H9 (cell line): ENCODE data around the gene SSR3. TPM values are rescaled to one million over a fixed set of nuclear protein-coding genes. Genes with fewer than 3 reads are reported as not detected.

Source experiments
- DNase-seq: peaks from one replicate; pipeline ENCODE4 v3.0.0-alpha.2; 2017
- H2AFZ ChIP-seq: one replicate; pipeline ENCODE4 v1.6.1; 2013; ENCODE audit warnings: mild to moderate bottlenecking, low read length, control low read depth, moderate library complexity
- H2AK5ac ChIP-seq: 2 replicates; pipeline ENCODE4 v1.6.1; 2013; ENCODE audit warnings: low read length, control low read depth, mixed read lengths; ENCODE audit not compliant: insufficient read length
- H2BK120ac ChIP-seq: one replicate; pipeline ENCODE4 v1.6.1; 2013; ENCODE audit warnings: low read depth, mild to moderate bottlenecking, low read length, control low read depth, inconsistent platforms; ENCODE audit not compliant: poor library complexity, severe bottlenecking
- H2BK12ac ChIP-seq: 2 replicates; pipeline ENCODE4 v1.6.1; 2013; ENCODE audit warnings: low read length, control low read depth, mixed read lengths, low read depth; ENCODE audit not compliant: insufficient read length
- H2BK15ac ChIP-seq: 2 replicates; pipeline ENCODE4 v1.6.1; 2013; ENCODE audit warnings: low read depth, low read length, control low read depth
- H2BK20ac ChIP-seq: one replicate; pipeline ENCODE4 v1.6.1; 2013; ENCODE audit warnings: low read depth, mild to moderate bottlenecking, low read length, control low read depth, inconsistent platforms; ENCODE audit not compliant: poor library complexity, severe bottlenecking
- H2BK5ac ChIP-seq: 2 replicates; pipeline ENCODE4 v1.6.1; 2013; ENCODE audit warnings: low read length, control low read depth, mixed read lengths; ENCODE audit not compliant: insufficient read length
- H3K14ac ChIP-seq: 2 replicates; pipeline ENCODE4 v1.6.1; 2013; ENCODE audit warnings: low read length, control low read depth; ENCODE audit not compliant: insufficient read depth
- H3K18ac ChIP-seq: 2 replicates; pipeline ENCODE4 v1.6.1; 2013; ENCODE audit warnings: low read depth, mild to moderate bottlenecking, mixed read lengths, low read length, control low read depth; ENCODE audit not compliant: insufficient read length
- H3K23ac ChIP-seq: 2 replicates; pipeline ENCODE4 v1.6.1; 2013; ENCODE audit warnings: low read length, control low read depth, mixed read lengths, low read depth; ENCODE audit not compliant: insufficient read length
- H3K23me2 ChIP-seq: 2 replicates; pipeline ENCODE4 v1.6.1; 2013; ENCODE audit warnings: low read depth, mild to moderate bottlenecking, mixed read lengths, low read length, control low read depth; ENCODE audit not compliant: insufficient read length, poor library complexity, severe bottlenecking
- H3K27ac ChIP-seq: 2 replicates; pipeline ENCODE4 v1.5.1; 2013; ENCODE audit warnings: low read length, control low read depth, mixed read lengths, low read depth; ENCODE audit not compliant: insufficient read length
- H3K27me3 ChIP-seq: 2 replicates; pipeline ENCODE4 v1.6.1; 2013; ENCODE audit warnings: low read length, control low read depth, inconsistent platforms; ENCODE audit not compliant: insufficient read depth
- H3K4ac ChIP-seq: 2 replicates; pipeline ENCODE4 v1.6.1; 2013; ENCODE audit warnings: low read depth, mild to moderate bottlenecking, control low read depth, inconsistent platforms, low read length, moderate library complexity
- H3K4me1 ChIP-seq: 2 replicates; pipeline ENCODE4 v1.6.1; 2013; ENCODE audit warnings: low read length, control low read depth, inconsistent platforms; ENCODE audit not compliant: insufficient read depth
- H3K4me2 ChIP-seq: 2 replicates; pipeline ENCODE4 v1.6.1; 2013; ENCODE audit warnings: low read length, control low read depth, mixed read lengths; ENCODE audit not compliant: insufficient read length, insufficient read depth
- H3K56ac ChIP-seq: 2 replicates; pipeline ENCODE4 v1.6.1; 2013; ENCODE audit warnings: low read depth, mild to moderate bottlenecking, mixed read lengths, low read length, control low read depth; ENCODE audit not compliant: insufficient read length
- H3K79me1 ChIP-seq: 2 replicates; pipeline ENCODE4 v1.6.1; 2013; ENCODE audit warnings: low read depth, mild to moderate bottlenecking, moderate library complexity, low read length, control low read depth, inconsistent platforms; ENCODE audit not compliant: insufficient read depth, poor library complexity, severe bottlenecking
- H3K79me2 ChIP-seq: 2 replicates; pipeline ENCODE4 v1.6.1; 2013; ENCODE audit warnings: low read length, control low read depth, inconsistent platforms; ENCODE audit not compliant: insufficient read depth
- H3K9ac ChIP-seq: 2 replicates; pipeline ENCODE4 v1.6.1; 2013; ENCODE audit warnings: low read length, control low read depth, mixed read lengths; ENCODE audit not compliant: insufficient read length; ENCODE audit errors: extremely low read depth
- H3K9me3 ChIP-seq: one replicate; pipeline ENCODE4 v1.6.1; 2013; ENCODE audit warnings: low read depth, low read length, inconsistent platforms; ENCODE audit not compliant: control insufficient read depth
- H3T11ph ChIP-seq: one replicate; pipeline ENCODE4 v1.6.1; 2013; ENCODE audit warnings: mild to moderate bottlenecking, low read length, control low read depth, inconsistent platforms
- H4K20me1 ChIP-seq: one replicate; pipeline ENCODE4 v1.6.1; 2013; ENCODE audit not compliant: control insufficient read depth, insufficient read length, insufficient read depth
- H4K5ac ChIP-seq: 2 replicates; pipeline ENCODE4 v1.6.1; 2013; ENCODE audit warnings: low read depth, mild to moderate bottlenecking, mixed read lengths, low read length, control low read depth; ENCODE audit not compliant: insufficient read length
- H4K8ac ChIP-seq: replicated peaks from 2 replicates; pipeline ENCODE4 v1.6.1; 2013; ENCODE audit warnings: low read length, control low read depth, mixed read lengths, low read depth; ENCODE audit not compliant: insufficient read length
- H4K91ac ChIP-seq: 2 replicates; pipeline ENCODE4 v1.6.1; 2013; ENCODE audit warnings: low read depth, mild to moderate bottlenecking, moderate library complexity, mixed read lengths, low read length, control low read depth; ENCODE audit not compliant: insufficient read length
- H3K27ac Mint-ChIP-seq, 3 experiments: 2 replicates in 2 of 3; 3 replicates in 1 of 3; pipeline ENCODE4 v1.8.0; 2020 to 2021; ENCODE audit warnings: mixed read lengths in 3 of 3, mild to moderate bottlenecking in 1 of 3, moderate library complexity in 1 of 3
- H3K27me3 Mint-ChIP-seq: 2 replicates; pipeline ENCODE4 v1.8.0; 2021; ENCODE audit warnings: low read depth, mild to moderate bottlenecking, moderate library complexity, mixed read lengths
- H3K36me3 Mint-ChIP-seq, 3 experiments: 2 replicates in 2 of 3; 3 replicates in 1 of 3; pipeline ENCODE4 v1.8.0; 2020 to 2021; ENCODE audit warnings: low read depth in 3 of 3, mixed read lengths in 3 of 3; ENCODE audit not compliant: insufficient read depth in 1 of 3
- H3K4me1 Mint-ChIP-seq, 2 experiments: 2 replicates each; pipeline ENCODE4 v1.8.0; 2020; ENCODE audit warnings: mixed read lengths in 2 of 2
- H3K4me3 Mint-ChIP-seq, 2 experiments: 2 replicates in 1 of 2; 3 replicates in 1 of 2; pipeline ENCODE4 v1.8.0; 2020 to 2021; ENCODE audit warnings: mild to moderate bottlenecking in 2 of 2, mixed read lengths in 2 of 2, moderate library complexity in 1 of 2
- H3K9me3 Mint-ChIP-seq, 2 experiments: 2 replicates in 1 of 2; 3 replicates in 1 of 2; pipeline ENCODE4 v1.8.0; 2020; ENCODE audit warnings: mild to moderate bottlenecking in 2 of 2, mixed read lengths in 2 of 2, moderate library complexity in 1 of 2
- WGBS: extraction: QIAGEN DNeasy Blood & Tissue Kit; methylation state at CpG from one replicate; pipeline ENCODE4 v1.1.7; 2013; ENCODE audit warnings: missing lambda C conversion rate, low lambda C conversion rate, mixed read lengths; ENCODE audit not compliant: insufficient read length; ENCODE audit errors: extremely low coverage; 5-methylcytosine and 5-hydroxymethylcytosine counted together
- total RNA-seq: library from RNA; stranded (reverse); gene quantifications from 2 replicates; pipeline ENCODE4 v1.2.1, GENCODE V29; 2021
- TF ChIP-seq, protein P1 (sequence below): fragments of 200-600 bp; sonication (generic); conservative IDR thresholded peaks from 3 replicates; pipeline ENCODE4 v1.8.0; 2021; ENCODE audit warnings: antibody characterized with exemption, mild to moderate bottlenecking

Gene SSR3
- total RNA-seq, 1 experiment from 2014 or later, result 177 TPM

DNA sequence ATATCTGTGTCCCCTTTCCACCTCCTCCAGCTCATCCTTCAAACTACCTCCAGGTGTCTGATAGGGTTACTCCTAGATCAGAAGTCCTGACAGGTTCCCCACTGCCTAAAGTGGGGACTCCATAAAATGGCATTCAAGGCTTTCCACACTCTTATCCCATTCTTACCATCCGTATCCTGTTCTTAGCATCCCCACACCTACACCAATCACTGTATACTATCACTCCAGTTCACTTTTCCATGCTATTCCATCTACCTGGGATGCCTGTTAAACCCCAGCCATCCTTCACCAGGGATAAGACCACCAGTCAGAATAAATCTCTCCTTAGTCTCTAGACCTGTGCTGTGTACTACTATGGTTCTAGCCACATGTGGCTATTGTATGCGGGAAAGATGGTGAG lies 19.1 kb downstream of the SSR3 start:
- no peaks in the 10 kb centered on the region for H3K27me3 Mint-ChIP-seq
- peaks cover 20 to 25% of the 10 kb centered on the region in 2 experiments for H3K4me1 Mint-ChIP-seq
- H3K27ac Mint-ChIP-seq, result peak overlapping the region in 2 of 3 experiments; percentile 14 to 83; a peak in 3 of 7 replicates
- Histone ChIP-seq H2BK120ac (no peak overlapping the region), H2BK20ac (no peak overlapping the region), H3K14ac (no peak overlapping the region), H4K8ac (no peak overlapping the region), H3K4ac (no peak overlapping the region), H3K9ac (no peak overlapping the region), H3K79me2 (no peaks in the 10 kb centered on the region), H3K9me3 (no peaks in the 10 kb centered on the region), H2BK12ac (no peak overlapping the region), H4K5ac (no peak overlapping the region), H3K27ac (no peak overlapping the region), H4K20me1 (no peaks in the 10 kb centered on the region), H3K56ac (no peak overlapping the region), H4K91ac (no peak overlapping the region), H3K23ac (no peak overlapping the region), H2BK5ac (no peak overlapping the region), H3K4me1 (peaks cover 5% of the 10 kb centered on the region; the same call in 1 of the 2 replicates), H3K4me2 (no peak overlapping the region), H2AFZ (no peak overlapping the region), H2AK5ac (no peak overlapping the region), H3K27me3 (no peaks in the 10 kb centered on the region), H2BK15ac (no peak overlapping the region), H3T11ph (no peak overlapping the region), H3K23me2 (no peaks in the 10 kb centered on the region), H3K79me1 (no peaks in the 10 kb centered on the region), H3K18ac (no peak overlapping the region)
- DNase-seq, result no peak
- WGBS, result no CpG with 5 or more reads among the region's 2 CpGs
- H3K36me3 Mint-ChIP-seq, result peaks cover 2 to 14% (median 8%) of the 10 kb centered on the region in 3 experiments; a peak in 5 of 7 replicates
- no peaks in the 10 kb centered on the region for H3K9me3 Mint-ChIP-seq
- no peak overlapping the region for H3K4me3 Mint-ChIP-seq
- TF ChIP-seq, protein P1, sequence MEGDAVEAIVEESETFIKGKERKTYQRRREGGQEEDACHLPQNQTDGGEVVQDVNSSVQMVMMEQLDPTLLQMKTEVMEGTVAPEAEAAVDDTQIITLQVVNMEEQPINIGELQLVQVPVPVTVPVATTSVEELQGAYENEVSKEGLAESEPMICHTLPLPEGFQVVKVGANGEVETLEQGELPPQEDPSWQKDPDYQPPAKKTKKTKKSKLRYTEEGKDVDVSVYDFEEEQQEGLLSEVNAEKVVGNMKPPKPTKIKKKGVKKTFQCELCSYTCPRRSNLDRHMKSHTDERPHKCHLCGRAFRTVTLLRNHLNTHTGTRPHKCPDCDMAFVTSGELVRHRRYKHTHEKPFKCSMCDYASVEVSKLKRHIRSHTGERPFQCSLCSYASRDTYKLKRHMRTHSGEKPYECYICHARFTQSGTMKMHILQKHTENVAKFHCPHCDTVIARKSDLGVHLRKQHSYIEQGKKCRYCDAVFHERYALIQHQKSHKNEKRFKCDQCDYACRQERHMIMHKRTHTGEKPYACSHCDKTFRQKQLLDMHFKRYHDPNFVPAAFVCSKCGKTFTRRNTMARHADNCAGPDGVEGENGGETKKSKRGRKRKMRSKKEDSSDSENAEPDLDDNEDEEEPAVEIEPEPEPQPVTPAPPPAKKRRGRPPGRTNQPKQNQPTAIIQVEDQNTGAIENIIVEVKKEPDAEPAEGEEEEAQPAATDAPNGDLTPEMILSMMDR, result no peak
